ENCODE measurements around the gene RCOR2. TPM values are rescaled to one million over a fixed set of nuclear protein-coding genes. Genes with fewer than 3 reads are reported as not detected.
A peak's percentile ranks its signal among the peaks of the same experiment; 100 is the strongest.
"Not testable (repeated sequence)": the region's sequence is repeated elsewhere in the genome, so short reads cannot be mapped to it uniquely, and the experiment has no call there.

RCOR2 gene
- total RNA-seq, 1 experiment from 2014 or later, result not detected

DNA sequence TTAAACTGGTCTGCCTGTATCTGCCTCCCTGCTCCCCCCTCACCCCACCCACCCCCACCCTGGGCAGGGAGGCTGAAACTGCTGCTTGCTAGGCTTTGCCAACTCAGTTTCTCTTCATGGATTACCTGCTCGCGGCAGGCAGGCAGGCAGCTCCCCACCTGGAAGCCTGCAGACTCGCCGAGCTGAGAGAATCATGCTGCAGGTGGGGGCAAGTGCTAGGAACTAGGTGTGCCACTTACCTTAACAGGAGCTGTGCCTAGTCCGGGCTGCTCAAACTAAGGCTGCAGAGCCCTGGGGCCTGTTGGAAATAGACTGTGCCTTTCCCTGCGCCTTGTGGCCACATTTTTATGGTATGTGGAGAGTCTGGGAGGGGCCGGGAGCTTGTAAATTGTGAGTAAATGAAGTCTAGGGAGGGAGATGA is 47.8 kb downstream of the RCOR2 start:
- H3K27me3 Mint-ChIP-seq (ENCODE audit: insufficient read depth, unreplicated experiment), result no peaks in the 10 kb centered on the region
- ChIA-PET POLR2A (interaction anchor here (0.5 to 2.7 kb wide), 3 partner anchors 20 to 30 kb away, joined by 3 to 19 read pairs (median 14); partner anchors contain the start of gene MARK2), CTCF (interaction anchor here (0.6 to 2.2 kb wide), 2 partner anchors 31 to 33 kb away, joined by 3 to 19 read pairs; partner anchors contain the start of gene MARK2)
- intact Hi-C loops (cut with micrococcal nuclease), result no loop called here
- H3K4me1 Mint-ChIP-seq (ENCODE audit: insufficient read depth, unreplicated experiment), result peaks cover 47% of the 10 kb centered on the region
- DNase-seq (ENCODE audit: unreplicated experiment), result no peak
- no TSS peak for BruUV-seq (replicated peaks)
- no peak overlapping the region for H3K27ac Mint-ChIP-seq (ENCODE audit: low read depth, unreplicated experiment)
- TF ChIP-seq, protein P1, sequence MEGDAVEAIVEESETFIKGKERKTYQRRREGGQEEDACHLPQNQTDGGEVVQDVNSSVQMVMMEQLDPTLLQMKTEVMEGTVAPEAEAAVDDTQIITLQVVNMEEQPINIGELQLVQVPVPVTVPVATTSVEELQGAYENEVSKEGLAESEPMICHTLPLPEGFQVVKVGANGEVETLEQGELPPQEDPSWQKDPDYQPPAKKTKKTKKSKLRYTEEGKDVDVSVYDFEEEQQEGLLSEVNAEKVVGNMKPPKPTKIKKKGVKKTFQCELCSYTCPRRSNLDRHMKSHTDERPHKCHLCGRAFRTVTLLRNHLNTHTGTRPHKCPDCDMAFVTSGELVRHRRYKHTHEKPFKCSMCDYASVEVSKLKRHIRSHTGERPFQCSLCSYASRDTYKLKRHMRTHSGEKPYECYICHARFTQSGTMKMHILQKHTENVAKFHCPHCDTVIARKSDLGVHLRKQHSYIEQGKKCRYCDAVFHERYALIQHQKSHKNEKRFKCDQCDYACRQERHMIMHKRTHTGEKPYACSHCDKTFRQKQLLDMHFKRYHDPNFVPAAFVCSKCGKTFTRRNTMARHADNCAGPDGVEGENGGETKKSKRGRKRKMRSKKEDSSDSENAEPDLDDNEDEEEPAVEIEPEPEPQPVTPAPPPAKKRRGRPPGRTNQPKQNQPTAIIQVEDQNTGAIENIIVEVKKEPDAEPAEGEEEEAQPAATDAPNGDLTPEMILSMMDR (IDR thresholded peaks at IDR 0.05; ENCODE audit: unreplicated experiment), result no peak
- H3K9me3 Mint-ChIP-seq (ENCODE audit: unreplicated experiment), result no peaks in the 10 kb centered on the region
- no peak overlapping the region for H3K4me3 Mint-ChIP-seq (ENCODE audit: unreplicated experiment)
- peaks cover 10% of the 10 kb centered on the region for H3K36me3 Mint-ChIP-seq (ENCODE audit: insufficient read depth, unreplicated experiment)

DNA sequence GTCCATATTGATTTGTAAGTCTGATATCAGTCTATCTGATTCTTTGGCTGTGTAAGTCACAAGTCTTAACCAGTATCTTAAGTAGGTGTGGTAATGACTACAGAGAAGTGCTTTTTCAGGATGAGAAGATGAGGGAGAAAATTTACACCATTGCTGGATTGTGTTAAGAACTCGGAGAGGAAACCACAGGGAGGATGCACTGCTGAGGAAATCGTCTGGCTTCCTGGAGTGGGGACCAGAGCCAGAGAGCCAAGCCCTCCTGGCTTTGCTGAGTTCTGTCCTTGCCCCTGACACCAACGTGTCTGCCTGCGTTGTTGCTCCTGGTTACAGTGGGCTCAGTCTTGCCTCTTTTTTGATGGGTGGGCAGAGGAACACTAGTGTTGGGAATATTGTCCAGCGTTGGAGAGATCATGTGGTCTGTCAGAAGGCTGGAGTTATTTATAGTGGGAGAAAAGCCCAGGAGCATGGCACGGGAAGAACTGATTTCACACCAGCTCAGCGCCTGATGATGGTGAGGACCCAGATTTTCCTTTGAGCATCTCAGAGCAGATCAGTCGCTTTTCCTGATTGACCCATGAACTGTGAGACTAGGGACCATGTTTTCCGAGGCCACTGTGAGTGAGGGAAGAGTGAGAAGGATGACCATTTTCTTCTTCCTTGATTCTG is 48.4 kb downstream of the RCOR2 start:
- H3K27ac Mint-ChIP-seq (ENCODE audit: low read depth, unreplicated experiment), result peak overlapping the region; percentile 11
- POLR2A ChIA-PET, result interaction anchor here (0.5 to 2.8 kb wide), 4 partner anchors 20 to 30 kb away, joined by 3 to 19 read pairs (median 12); partner anchors contain the start of gene MARK2
- no peak for DNase-seq (ENCODE audit: unreplicated experiment)
- CTCF ChIA-PET, result interaction anchor here (0.6 kb wide), 1 partner anchor 34 kb away, joined by 3 read pairs; no protein-coding TSS in a partner anchor
- TF ChIP-seq, protein P1 (IDR thresholded peaks at IDR 0.05; ENCODE audit: unreplicated experiment), result no peak
- peaks cover 47% of the 10 kb centered on the region for H3K4me1 Mint-ChIP-seq (ENCODE audit: insufficient read depth, unreplicated experiment)
- H3K4me3 Mint-ChIP-seq (ENCODE audit: unreplicated experiment), result no peak overlapping the region
- no peaks in the 10 kb centered on the region for H3K27me3 Mint-ChIP-seq (ENCODE audit: insufficient read depth, unreplicated experiment)
- no peaks in the 10 kb centered on the region for H3K9me3 Mint-ChIP-seq (ENCODE audit: unreplicated experiment)
- BruUV-seq (replicated peaks), result no TSS peak
- intact Hi-C loops (cut with micrococcal nuclease), result no loop called here
- peaks cover 11% of the 10 kb centered on the region for H3K36me3 Mint-ChIP-seq (ENCODE audit: insufficient read depth, unreplicated experiment)

DNA sequence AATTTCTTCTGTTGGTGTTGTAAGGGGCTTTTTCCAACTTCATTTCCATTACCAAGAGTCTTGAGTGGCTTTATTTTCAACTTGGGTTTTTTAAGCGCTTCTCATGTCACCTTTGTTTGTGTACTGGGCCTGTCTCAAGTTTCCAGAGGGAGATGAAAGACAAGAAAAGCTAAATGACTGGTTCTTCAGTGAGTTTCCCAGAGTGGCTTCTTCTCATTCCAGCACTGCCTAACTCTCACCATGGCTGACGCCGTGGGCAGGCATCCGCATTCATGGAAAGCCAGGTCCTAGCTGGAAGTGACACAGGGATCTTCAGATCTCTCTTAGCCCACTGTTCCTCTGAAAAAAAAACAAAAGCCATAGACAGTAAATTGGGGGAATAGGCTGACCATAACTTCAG is 49.5 kb downstream of the RCOR2 start:
- H3K36me3 Mint-ChIP-seq (ENCODE audit: insufficient read depth, unreplicated experiment), result peaks cover 15% of the 10 kb centered on the region
- H3K4me1 Mint-ChIP-seq (ENCODE audit: insufficient read depth, unreplicated experiment), result peaks cover 51% of the 10 kb centered on the region
- ChIA-PET POLR2A (interaction anchor here (0.7 to 2.8 kb wide), 5 partner anchors 17 to 29 kb away, joined by 3 to 19 read pairs (median 4); partner anchors contain the start of gene MARK2), CTCF (interaction anchor here (0.6 to 1.9 kb wide), 6 partner anchors 17 to 79 kb away, joined by 3 to 13 read pairs (median 4); no protein-coding TSS in a partner anchor)
- no peaks in the 10 kb centered on the region for H3K27me3 Mint-ChIP-seq (ENCODE audit: insufficient read depth, unreplicated experiment)
- no TSS peak for BruUV-seq (replicated peaks)
- no peak overlapping the region for H3K27ac Mint-ChIP-seq (ENCODE audit: low read depth, unreplicated experiment)
- DNase-seq (ENCODE audit: unreplicated experiment), result no peak
- intact Hi-C loops (cut with micrococcal nuclease), result no loop called here
- H3K4me3 Mint-ChIP-seq (ENCODE audit: unreplicated experiment), result no peak overlapping the region
- TF ChIP-seq, protein P1 (IDR thresholded peaks at IDR 0.05; ENCODE audit: unreplicated experiment), result no peak
- H3K9me3 Mint-ChIP-seq (ENCODE audit: unreplicated experiment), result no peaks in the 10 kb centered on the region

DNA sequence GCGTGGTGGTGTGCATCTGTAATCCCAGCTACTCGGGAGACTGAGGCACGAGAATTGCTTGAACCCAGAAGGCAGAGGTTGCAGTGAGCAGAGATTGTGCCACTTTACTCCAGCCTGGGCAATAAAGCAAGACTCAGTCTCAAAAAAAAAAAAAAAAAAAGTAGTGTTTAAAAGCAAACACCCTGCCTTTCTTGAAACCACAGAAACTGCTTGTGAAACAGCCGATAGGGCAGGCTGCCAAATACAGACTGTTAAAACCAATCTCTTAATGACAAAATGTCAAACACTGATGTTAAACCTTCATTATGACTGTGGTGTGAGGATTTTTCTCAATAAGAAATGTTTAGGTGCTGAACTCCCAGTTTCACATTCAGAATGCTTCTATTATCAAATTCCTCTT is 50.8 kb downstream of the RCOR2 start:
- intact Hi-C loops (cut with micrococcal nuclease), result no loop called here
- Mint-ChIP-seq H3K36me3 (ENCODE audit: insufficient read depth, unreplicated experiment) (peaks cover 23% of the 10 kb centered on the region), H3K4me3 (ENCODE audit: unreplicated experiment) (no peak overlapping the region), H3K27me3 (ENCODE audit: insufficient read depth, unreplicated experiment) (no peaks in the 10 kb centered on the region), H3K4me1 (ENCODE audit: insufficient read depth, unreplicated experiment) (peaks cover 43% of the 10 kb centered on the region), H3K9me3 (ENCODE audit: unreplicated experiment) (no peaks in the 10 kb centered on the region), H3K27ac (ENCODE audit: low read depth, unreplicated experiment) (peak overlapping the region; percentile 13)
- DNase-seq (ENCODE audit: unreplicated experiment), result peak; percentile 83
- BruUV-seq (replicated peaks), result no TSS peak
- CTCF ChIA-PET, result interaction anchor here (1.4 to 1.9 kb wide), 3 partner anchors 15 to 80 kb away, joined by 5 to 13 read pairs (median 7); no protein-coding TSS in a partner anchor
- TF ChIP-seq, protein P1 (IDR thresholded peaks at IDR 0.05; ENCODE audit: unreplicated experiment), result no peak
- POLR2A ChIA-PET, result interaction anchor here (0.6 to 2.8 kb wide), 4 partner anchors 14 to 59 kb away, joined by 3 to 10 read pairs (median 4); no protein-coding TSS in a partner anchor

DNA sequence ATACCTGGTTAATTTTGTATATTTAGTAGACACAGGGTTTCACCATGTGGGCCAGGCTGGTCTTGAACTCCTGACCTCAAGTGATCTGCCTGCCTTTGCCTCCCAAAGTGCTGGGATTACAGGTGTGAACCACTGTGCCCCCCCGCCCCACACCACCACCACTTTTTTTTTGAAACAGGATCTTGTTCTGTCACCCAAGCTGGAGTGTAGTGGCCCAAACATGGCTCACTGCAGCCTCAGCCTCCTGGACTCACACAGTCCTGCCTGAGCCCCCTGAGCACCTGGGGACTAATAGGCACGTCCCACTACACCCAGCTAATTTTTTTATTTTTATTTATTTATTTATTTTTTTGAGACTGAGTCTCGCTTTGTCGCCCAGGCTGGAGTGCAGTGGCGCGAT is 53.3 kb downstream of the RCOR2 start:
- Mint-ChIP-seq H3K4me1 (ENCODE audit: insufficient read depth, unreplicated experiment) (peaks cover 27% of the 10 kb centered on the region), H3K36me3 (ENCODE audit: insufficient read depth, unreplicated experiment) (peaks cover 32% of the 10 kb centered on the region)
- DNase-seq (ENCODE audit: unreplicated experiment); intact Hi-C loops (cut with micrococcal nuclease); BruUV-seq (replicated peaks); H3K27ac Mint-ChIP-seq (ENCODE audit: low read depth, unreplicated experiment); H3K4me3 Mint-ChIP-seq (ENCODE audit: unreplicated experiment); H3K9me3 Mint-ChIP-seq (ENCODE audit: unreplicated experiment); H3K27me3 Mint-ChIP-seq (ENCODE audit: insufficient read depth, unreplicated experiment): not testable (repeated sequence)
- ChIA-PET CTCF (interaction anchor here (0.6 to 0.7 kb wide), 2 partner anchors 9 to 223 kb away, joined by 3 read pairs; no protein-coding TSS in a partner anchor), POLR2A (interaction anchor here (2.4 kb wide), 1 partner anchor 19 kb away, joined by 6 read pairs; no protein-coding TSS in a partner anchor)
